VCaP (cell line): ENCODE data around the gene ANKFN1.

ENCODE experiments used
- H3K27ac ChIP-seq: fragments of 450-650 bp; 2 replicates; pipeline ENCODE4 v1.5.1; 2017
- TF ChIP-seq, protein P1 (sequence below): fragments of 450-650 bp; conservative IDR thresholded peaks from 2 replicates; pipeline ENCODE4 v1.5.1; 2017; ENCODE audit warnings: mild to moderate bottlenecking, moderate library complexity

ANKFN1 gene

DNA sequence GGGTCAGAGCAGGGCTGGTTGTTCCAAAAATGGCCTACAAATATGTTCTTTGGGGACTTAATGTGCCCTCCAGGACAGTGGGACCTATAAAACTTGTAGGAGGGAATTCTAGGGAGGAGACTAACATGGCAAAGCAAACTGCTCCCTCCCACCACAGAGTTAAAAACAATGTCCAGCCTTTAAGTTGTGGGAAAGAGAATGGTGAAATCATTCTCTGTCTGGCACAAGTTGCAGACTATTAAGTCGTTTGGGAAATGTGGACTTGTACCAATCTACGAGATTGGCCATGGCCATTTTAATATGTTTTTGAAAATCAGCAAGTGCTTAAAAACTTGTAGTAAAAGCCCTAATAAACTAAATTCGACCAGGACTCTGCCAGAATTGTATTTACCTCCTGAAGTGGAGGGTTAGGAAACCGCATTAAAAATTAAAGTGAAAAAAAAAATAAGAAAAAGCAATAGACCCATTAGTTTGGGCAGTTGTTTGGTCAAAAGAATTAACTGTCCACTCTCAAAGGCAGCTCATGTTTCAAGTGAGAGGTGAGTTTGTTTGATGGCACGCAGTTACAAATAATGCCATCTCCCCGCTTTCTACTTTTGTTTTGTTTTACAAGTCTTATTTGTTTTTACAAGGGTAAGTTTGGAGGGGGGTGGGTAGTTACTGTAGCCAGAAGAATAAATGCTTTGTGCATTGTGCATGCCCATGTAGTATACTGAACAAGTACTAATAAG, 32.4 kb downstream of the ANKFN1 start:
- H3K27ac ChIP-seq: no peak overlapping the region
- TF ChIP-seq, protein P1, sequence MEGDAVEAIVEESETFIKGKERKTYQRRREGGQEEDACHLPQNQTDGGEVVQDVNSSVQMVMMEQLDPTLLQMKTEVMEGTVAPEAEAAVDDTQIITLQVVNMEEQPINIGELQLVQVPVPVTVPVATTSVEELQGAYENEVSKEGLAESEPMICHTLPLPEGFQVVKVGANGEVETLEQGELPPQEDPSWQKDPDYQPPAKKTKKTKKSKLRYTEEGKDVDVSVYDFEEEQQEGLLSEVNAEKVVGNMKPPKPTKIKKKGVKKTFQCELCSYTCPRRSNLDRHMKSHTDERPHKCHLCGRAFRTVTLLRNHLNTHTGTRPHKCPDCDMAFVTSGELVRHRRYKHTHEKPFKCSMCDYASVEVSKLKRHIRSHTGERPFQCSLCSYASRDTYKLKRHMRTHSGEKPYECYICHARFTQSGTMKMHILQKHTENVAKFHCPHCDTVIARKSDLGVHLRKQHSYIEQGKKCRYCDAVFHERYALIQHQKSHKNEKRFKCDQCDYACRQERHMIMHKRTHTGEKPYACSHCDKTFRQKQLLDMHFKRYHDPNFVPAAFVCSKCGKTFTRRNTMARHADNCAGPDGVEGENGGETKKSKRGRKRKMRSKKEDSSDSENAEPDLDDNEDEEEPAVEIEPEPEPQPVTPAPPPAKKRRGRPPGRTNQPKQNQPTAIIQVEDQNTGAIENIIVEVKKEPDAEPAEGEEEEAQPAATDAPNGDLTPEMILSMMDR: no peak

DNA sequence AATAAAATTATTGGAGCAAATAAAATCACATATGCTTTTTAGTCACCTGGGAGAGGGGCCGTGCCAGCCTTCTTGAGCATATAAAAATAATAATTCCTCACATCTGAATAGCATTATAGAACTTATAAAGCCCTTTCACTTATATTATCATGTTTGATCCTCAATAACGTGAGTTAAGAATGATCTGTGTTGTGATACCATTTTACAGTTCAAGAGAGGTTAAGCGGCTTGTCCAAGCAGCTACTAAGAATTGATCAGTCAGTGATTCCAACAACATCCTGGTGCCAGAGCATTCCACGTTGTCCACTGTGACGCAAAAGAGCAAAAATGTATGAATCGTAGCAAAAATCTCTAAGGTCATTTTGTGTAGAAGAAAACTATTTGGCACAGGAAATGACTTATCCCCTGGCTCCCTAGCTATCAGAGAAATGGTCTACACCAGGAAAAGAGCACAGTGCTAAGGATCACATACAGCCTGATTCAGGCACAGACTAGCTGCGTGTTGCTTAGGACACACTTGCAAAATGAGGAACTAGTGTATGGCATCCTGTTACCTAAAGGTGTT, 33.0 kb downstream of the ANKFN1 start:
- TF ChIP-seq, protein P1: no peak

DNA sequence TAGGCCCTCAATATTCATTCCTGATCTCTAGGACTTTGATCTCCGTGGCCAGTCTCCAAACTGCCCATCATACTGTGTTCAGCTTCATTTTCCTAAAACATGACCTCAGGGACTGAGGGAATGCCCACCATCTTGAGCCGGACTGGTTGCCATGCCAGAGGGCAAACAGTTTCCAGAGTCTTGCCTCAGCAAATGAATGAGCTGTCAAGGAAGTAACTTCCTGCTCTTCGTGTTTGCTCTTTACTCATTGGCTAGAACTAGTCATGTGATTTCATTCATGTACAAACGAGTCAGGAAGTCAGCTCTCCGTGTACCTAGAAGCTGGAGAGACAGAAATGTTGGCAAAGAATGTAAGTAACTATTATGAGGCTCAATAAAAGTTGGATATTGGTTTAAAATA, 50.2 kb downstream of the ANKFN1 start:
- TF ChIP-seq, protein P1: no peak
- H3K27ac ChIP-seq: no peak overlapping the region

More for the DNA sequence above, 33.0 kb downstream of the ANKFN1 start:
- no peak overlapping the region for H3K27ac ChIP-seq

DNA sequence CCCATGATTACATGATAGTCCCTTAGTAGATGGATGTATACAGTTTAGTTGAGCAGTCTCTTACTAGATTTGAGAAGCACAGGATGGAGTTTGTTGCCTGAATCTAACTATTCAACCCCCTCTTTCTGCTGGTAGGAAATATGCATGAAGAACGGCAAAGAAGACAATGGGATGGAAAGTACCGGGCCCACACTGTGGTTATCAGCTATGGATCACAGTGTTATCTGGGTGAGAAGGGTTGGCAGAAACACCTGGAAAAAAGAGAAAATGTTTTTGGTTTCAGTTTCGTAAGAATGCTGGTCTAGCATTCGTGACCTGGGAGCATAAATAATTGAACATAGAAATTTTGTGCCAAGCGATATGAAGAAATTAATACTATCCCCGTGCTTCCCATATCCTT, 53.1 kb downstream of the ANKFN1 start:
- TF ChIP-seq, protein P1: no peak
- no peak overlapping the region for H3K27ac ChIP-seq

DNA sequence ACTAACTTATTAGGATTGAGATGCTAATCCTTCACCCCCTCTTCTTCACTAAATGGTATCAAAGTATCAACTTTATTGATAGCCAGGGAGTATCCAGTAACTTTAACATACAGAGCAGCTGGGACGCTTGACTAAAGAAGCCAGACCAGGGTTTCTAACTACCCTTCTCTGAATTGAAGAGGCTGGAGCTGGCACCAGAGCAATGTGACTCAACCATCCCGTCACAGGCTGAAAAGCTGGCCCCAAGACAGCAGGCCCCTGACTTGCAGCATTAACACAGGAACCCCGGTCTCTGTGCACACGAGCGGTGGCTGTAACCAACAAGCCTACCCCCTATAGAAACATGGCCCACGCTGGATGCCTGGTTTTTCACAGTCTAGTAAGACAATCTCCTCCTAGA, 59.8 kb downstream of the ANKFN1 start:
- TF ChIP-seq, protein P1: no peak
- H3K27ac ChIP-seq: no peak overlapping the region

DNA sequence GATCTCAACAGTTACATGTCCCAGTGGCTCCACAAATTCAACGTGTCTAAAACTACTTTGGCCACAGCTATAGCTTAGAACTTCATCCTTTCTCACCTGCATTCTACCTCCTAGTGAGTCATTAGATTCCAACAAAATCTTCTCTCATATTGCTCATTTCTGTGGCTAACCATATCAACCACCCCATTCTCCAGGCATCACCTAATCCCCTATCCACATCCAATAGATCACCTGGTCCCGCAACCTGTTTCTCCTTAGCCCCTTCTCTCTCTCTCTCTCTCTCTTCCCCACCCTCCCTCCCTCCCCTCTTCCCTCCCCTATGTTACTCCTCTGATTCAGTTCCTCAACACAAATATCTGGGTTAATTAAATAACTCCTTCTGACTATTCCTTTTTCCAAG, 64.6 kb downstream of the ANKFN1 start:
- TF ChIP-seq, protein P1: no peak
- no peak overlapping the region for H3K27ac ChIP-seq

DNA sequence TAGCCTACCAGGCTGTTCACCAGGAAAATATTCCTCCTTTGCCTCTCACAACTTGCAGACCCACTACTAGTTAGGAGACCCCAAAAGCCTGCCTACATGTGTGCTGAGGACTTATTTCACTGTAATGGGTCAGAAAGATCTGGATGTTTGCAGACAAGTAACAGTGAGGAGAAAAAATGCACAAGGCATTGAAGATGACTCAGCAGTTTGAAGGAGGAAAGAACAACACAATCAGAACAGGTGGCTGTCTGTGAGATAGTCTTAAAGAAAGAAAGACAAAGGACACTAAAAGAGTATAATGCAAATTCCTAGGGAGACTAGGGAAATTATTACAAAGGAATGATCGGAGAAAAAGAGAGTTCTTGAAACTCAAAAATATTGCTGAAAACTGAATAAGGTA, 69.0 kb downstream of the ANKFN1 start:
- TF ChIP-seq, protein P1: no peak
- no peak overlapping the region for H3K27ac ChIP-seq
